Neural cell (in vitro differentiated cells): ENCODE measurements around the gene PLBD2.

ENCODE experiments used
- CTCF ChIP-seq: fragments of 450-650 bp; IDR thresholded peaks from 2 replicates; pipeline ENCODE4 v1.5.1; 2014; ENCODE audit warnings: antibody characterized with exemption, mild to moderate bottlenecking, moderate library complexity; ENCODE audit not compliant: poor library complexity, severe bottlenecking
- RAD21 ChIP-seq: fragments of 450-650 bp; conservative IDR thresholded peaks from 2 replicates; pipeline ENCODE4 v1.6.1; 2014; ENCODE audit warnings: antibody characterized with exemption, mild to moderate bottlenecking, moderate library complexity
- REST ChIP-seq: IDR thresholded peaks from 2 replicates; pipeline ENCODE4 v1.6.1; 2012; ENCODE audit warnings: borderline replicate concordance
- TAF1 ChIP-seq: IDR thresholded peaks from 2 replicates; pipeline ENCODE4 v1.6.1; 2012; ENCODE audit warnings: low read depth

GRCh38 chr12:113436993-113437728 lies 78.8 kb downstream of the PLBD2 start:
- TF ChIP-seq CTCF = no peak
- no peak for TF ChIP-seq REST
- no peak for TF ChIP-seq RAD21
- TF ChIP-seq TAF1 = no peak
